DMS153 treated with DMSO at 0.1 percent for 48 hours (cell line): Measurements from ENCODE around the gene NOS1AP.

Source experiments
- DNase-seq: peaks from one replicate; lab custom pipeline; 2025; ENCODE audit not compliant: unreplicated experiment; lab: John Stamatoyannopoulos, UW

Gene NOS1AP

DNA sequence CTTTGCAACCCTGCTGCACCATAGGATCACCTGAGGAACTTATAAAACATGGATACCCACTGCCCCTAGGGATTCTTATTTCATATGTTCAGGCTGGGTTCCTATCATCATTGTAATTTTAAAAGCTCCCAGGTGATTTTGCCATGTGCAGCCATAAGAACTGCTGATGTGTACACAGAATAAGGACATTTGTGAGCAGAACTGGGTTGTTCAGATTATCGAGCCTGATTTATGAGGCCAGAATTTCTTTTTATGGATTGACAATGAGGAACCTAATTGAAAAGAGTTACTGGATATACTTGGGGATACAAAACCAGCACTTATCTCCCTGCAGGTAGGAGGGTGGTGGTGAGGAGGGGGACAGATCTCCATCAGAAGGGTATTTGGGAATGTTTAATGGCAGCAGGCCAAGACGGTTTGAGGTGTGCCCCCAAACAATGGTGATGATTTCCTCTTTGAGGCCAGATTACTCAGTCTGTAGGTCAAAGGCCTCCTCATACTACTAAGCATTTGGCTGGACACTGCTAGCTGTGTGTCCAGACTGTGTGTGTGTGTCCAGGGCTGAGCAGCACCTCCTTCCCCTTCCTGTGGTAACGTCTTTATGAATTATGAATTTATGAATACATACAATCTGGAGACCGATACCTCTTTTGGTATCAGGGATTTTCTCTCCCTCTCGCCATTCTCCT lies 18.9 kb downstream of the NOS1AP start:
- no peak for DNase-seq

DNA sequence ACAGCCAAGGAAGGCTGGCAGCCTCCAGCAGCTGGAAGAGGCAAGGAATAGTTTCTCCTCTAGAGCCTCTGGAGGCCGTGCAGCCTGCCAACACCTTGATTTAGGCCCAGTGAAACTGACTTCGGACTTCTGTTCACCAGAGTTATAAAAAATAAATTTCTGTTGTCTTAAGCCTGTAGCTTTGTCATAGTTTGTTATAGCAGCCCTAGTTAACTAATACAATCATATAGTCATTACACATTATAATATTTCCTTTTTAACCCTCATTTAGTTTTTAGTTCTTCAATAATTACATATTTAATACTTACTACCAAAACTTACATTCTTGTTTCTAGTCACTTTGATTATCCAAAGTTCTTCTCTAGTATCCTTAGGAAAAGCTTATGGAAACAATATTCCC lies 20.3 kb downstream of the NOS1AP start:
- no peak for DNase-seq

DNA sequence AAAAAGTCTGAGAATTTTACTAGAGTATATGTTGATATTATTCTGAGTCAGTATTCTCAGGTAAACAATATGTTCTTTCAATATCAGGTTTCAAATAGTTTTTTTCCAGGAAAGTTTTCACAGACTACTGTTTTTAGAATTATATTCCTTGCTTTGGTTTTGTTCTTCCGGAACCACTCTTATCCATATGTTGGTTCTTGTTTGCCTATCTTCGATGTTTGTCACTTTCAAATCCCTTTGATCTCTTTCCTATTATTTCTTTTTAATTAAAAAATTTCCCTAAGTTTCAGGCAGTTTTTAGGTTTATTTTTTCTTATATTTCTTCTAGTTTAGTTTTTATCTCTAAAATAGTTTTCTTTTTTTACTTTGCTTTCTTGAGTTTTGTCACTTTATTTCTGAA lies 20.9 kb downstream of the NOS1AP start:
- no peak for DNase-seq

DNA sequence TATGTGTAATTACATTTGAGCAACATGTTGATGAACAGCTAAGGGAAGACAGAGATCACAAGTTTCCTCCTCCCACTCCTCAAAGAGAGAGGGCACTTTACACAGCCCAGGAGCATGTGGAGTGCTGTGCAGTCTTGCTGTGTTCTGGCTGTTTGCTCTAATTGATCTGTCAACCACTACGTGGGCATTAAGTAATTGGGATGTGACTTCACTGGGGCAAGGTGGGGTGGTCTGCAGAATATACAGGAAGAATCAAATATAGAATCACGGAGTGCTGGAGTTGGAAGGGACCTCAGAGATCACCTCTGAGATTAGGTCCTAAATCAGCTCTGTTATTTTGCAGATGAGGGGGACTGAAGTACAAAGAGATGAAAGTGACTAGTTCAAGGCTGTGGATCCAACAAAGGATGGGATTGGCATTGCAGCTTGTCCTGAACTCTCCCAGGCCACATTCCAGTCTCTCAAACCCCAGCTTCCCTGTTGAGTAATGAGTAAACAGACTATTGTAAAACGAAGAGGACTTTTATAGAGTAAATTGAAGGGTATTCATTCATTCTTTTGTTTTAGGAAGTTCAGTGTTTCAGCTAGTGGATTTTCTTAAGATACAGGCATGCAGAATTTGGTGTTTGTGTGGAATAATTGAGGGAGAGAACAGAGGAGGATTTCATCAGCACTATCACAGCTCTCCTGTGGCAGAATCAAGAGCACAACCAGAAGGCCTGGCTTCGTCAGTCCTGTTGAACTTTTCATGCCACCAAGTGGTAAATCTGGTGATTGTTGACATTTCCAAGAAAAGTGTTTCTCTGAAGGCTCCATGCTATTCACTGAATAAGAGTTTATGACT lies 22.4 kb downstream of the NOS1AP start:
- DNase-seq: no peak

DNA sequence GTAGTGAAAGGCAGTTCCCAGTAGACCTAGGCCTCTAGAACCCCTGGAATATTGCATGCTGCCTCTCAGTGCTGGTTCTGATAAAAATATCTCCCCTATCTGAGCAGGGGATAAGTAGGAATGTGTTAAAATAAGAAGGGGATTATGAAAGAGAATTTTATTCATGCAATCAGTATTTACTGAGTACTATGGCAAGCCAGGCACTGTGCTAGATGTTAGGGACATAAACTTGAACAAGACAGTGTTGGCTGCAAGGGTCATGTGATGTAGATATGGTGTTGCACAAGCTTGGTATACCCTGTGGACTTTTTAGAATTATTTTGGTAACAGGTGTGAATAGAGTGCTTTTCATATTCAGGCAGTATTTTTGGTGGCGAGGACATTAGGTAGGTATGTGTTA lies 23.6 kb downstream of the NOS1AP start:
- DNase-seq: no peak

DNA sequence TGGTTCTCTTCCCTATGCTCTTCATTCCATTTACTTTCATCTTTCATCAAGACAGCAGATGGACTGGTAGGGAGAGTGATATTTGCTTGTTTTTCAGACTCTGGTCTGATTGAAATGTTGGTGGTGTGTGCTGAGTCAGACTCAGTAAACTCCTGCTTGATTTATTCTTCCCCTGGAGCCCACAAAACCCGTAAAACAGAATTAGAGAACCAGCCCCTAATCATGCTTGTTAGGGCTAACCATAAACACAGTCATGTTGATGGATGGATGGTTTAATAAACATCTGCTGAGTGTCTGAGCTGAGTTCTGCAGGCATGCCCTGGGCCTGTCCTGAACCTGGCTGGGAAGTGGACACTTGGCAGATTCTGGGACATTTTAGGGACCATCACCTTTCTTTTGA lies 24.8 kb downstream of the NOS1AP start:
- no peak for DNase-seq

DNA sequence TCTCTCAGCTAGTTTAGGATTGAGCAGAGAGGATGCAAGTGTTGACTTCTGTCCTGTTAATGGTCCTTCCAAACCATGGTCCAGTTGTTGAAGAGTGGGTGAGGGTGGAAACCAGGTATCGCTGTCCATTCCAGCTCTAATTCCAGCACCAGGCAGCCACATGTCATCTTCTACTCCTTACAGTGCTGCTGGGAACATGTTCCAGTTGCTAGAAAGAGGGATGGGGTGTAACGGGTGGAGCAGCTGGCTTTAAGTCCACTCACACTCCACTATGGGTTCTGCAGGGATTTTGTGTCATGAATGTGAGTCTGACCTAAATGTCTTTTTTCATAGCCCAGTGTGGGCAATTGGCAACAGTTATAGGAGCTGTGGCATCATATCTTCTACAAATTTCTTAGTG lies 25.2 kb downstream of the NOS1AP start:
- DNase-seq: no peak

DNA sequence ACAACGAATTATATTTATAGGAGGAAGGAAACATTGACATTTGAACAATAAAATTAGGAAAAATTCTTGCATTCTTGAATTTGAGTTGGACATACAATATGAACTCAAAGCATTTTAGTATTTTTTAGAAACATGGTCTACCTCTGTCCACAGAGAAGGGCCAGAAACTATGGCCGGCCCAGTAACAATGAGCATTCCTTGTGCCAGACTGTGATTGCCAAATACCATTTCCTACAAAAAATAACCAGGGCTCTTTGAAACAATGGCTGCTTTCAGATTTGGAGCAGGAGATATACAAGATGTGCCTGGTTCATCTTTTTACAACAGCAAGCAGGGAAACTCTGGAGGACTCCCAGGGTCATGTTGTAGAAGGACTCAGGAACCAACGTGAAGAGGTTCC lies 38.4 kb downstream of the NOS1AP start:
- no peak for DNase-seq

DNA sequence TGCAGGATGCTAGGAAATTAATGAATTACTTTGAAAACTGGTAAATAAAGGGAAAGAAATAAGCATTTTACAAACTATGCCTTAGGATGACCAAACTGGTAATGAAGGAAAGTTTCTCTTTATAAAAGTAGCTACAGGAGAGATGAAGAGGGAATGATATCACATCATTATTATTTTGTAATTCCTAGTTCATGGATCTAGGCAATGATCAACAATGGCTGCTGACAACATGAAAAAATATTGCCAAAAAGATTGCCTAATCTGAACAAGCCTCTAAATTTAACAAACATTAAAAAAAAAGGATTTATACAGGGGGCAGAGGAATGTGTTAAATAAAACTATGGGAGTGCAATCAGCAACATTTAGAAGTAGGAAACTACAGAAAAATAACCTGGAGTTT lies 38.9 kb downstream of the NOS1AP start:
- no peak for DNase-seq

DNA sequence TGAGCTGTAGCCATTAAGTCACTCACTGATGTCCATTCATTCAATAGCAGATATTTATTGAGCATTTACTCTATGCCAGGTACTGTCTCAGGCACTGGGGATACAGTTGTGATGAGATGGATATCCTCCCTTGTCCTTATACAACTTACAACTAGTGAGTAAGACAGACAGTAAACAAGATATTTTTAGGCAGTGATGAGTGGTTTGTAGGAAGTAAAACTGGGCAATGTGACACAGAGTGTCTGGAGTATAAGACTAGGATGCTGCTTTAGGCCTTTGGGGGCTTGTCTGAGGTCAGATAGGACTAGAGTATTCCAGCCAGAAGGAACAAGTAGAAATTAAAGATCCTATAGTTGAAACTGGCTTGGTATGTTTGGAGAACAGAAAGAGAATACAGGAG lies 41.4 kb downstream of the NOS1AP start:
- DNase-seq: no peak

DNA sequence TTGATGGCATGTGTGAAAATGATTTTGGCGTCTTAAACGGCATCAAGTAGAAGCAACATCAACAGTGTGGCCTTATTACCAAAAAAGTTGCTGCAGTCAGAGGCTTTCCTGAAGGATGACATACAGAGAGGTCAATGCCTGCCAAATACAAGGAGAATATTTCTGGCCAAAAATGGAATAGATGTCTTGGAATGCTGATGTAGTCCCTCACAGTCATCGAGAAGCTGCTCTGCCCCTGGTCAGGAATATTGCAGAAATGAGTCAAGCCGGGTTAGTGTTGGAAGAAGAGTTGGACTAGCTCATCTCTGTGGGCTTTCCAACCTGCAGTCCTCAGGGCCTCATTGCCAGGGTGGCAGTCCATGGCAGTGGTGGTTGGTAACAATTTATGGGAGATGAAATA lies 42.1 kb downstream of the NOS1AP start:
- no peak for DNase-seq

DNA sequence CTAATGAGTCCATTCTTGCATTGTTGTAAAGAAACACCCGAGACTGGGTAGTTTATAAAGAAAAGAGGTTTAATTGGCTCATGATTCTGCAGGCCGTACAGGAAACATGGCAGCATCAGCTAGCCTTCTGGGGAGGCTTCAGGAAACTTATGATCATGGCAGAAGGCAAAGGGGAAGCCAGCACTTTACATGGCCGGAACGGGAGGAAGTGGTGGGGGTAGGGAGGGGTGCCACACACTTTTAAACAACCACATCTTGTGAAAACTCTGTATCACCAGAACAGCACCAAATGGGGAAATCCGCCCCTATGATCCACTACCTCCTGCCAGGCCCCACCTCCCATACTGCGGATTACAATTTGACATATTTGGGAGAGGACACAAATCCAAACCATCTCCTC lies 43.9 kb downstream of the NOS1AP start:
- DNase-seq: no peak

DNA sequence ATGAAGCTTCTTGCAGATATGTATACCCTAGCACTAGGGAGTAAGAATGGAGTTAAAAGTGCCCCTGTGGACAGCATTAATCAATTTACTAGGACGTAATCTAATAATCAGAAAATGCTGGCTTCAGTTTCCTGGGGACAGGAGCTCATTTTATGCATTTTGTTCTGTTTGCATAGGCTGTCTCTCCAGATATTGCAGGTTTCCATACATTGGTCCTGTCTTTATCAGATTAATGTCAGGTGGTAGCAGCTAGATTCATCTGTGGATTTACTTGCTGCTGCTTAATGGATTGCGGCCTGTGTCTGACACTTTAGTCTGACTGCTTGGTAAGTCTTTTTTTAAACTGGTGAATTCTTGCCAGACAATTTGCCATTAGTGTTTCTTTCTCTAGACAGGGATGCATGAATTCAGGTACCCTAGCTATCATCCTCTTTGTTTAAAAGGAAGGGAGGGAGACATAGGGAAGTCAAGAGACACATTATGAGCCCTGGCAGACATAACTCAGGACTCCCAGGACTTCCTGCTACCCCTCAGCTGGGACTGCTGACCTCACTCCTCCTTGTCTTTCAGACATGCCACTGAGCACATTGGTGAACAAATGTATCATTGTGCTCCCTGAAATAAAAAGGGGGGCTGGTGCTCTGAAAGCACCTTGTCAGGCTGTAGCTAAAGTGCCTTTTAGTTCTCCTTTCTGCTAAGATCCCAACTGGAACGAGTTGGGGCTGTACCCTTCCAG lies 47.7 kb downstream of the NOS1AP start:
- DNase-seq: no peak

DNA sequence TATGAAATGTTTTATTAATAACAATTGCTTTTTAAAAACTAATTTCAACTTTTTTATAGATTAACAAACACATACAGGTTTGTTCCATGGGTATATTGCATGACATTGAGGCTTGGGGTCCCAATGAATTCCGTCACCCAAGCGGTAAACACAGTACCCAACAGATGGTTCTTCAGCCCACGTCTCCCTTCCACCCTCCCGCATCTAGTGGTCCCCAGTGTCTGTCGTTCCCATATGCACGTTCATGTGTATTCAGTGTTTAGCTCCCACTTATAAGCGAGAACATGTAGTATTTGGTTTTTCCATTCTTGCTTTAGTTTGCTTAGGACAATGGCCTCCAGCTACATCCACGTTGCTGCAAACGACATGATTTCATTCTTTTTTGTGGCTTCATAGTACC lies 48.6 kb downstream of the NOS1AP start:
- no peak for DNase-seq

DNA sequence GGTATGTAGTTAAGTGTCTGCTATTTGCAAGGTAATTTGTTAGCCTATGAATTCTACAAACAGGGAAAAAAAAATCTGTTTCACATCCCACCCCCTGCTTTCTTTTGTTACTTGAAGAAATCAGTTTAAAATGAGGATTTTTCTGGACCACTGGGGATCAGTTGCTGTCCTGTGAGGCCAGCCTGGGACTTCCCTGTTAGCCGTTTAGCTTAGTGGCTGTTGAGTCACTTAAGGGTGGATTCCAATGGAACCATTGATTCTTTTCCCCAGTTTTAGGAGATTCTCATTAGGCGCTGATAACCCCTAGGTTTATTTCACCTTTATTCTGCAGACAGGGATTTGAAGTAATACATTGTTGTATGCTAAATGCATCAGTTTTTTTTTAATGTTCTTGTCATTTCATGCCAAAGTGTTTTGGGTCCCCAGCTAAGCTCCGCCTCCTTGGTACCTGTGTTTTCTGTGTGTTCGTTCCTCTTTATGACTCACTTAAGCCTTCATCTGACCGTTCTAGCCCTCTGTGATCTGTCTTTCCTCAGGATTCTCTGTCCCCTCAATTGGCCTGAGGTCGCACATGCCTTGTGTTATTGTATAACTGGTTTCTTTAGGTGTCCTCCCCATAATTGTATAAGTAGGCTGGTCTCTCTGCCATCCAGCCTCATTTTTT lies 59.3 kb downstream of the NOS1AP start:
- DNase-seq: no peak

DNA sequence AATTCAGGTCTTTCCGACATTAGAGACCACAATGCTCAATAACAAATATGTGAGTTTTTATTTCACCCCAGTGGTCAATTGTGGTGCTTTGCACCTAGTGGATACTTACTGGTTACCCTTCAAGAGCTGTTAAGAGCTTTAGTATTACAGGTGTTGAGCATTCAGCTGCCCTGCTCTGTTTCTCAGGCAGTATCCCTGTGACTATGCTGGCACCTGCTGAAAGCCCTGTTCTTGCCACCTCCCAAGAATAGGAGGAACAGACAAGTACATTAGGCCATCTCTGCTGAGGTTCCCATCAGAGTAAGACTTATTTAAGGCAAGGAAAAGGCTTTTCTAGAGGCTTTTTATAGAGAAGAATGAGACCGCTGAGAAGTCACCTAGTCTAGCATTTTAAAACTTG lies 60.8 kb downstream of the NOS1AP start:
- DNase-seq: no peak

DNA sequence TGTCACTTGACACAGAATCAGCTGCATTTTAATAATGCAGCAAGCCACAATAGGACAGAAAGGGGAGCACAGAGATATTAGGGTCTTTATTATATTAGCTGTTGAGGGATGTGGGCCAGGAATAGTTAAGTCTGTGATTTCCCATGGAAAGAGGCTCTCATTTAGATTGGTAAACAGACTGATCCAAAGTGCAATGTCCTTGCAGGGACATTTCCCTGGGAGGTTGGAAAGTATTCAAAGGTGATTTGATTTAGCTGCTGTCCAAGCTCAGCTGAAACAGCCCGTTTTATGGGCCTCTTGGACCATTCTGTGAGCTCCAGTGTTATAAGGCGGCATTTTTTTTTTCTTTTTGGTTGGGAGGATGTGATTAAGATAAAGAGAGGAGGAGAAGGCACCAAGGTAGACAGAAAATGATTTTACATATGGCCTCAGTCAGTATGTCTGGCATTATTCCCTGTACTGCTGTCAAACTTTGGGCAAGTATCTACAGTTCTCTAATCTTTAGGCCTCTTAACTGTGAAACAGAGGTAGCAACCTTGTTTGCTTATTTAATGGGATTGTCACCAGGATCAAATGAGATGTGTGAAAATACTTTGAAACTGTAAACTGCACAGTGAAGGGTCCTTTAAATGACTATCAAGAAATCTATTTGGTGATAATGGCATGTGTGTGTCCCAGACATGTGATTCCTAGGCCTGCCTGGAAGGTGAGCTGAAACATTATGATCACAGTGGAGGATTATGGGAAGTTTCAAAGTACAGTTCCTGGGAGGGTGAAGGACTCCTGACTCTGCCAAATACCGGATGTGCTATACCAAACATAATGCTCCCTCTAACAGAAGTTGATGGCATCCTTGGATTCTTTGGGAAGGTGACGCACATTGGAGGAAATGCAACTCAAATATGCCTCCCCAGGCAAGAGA lies 62.2 kb downstream of the NOS1AP start:
- no peak for DNase-seq

DNA sequence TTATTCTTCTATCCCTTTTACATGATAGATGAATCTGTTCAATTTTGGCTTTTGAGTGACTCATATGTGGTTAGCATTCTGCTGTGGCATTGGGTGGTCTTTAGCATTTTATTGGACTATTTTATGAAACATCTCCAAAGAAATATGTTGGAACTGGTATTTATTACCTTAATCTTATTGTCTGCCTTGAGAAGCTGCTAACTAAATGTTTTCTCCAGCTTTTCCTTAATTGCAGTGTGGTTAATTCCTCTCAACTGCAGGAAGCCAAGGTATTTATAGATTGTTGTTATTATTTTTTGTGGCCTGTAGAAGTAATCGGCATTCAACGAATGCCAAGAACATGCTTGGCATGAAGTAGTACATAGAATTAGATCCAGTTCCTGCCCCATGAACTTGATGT lies 64.1 kb downstream of the NOS1AP start:
- no peak for DNase-seq

DNA sequence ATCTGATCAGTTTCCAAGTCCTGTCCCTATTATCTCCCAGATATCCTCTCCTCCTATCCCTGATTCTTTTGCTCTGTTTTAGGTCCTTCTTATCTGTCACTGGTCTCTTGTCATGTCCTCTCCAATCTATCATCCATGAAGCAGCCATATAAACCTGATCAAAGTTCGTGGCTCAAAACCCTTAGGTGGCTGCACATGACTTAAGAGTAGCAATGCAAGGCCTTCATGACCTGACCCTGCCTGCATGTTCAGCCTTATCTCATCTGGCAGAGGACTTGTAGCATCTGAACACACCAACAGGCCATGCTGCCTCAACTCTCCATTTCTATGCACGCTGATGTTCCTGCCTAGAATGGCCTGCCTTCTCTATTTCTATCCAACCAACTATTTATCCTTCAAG lies 65.2 kb downstream of the NOS1AP start:
- DNase-seq: no peak

DNA sequence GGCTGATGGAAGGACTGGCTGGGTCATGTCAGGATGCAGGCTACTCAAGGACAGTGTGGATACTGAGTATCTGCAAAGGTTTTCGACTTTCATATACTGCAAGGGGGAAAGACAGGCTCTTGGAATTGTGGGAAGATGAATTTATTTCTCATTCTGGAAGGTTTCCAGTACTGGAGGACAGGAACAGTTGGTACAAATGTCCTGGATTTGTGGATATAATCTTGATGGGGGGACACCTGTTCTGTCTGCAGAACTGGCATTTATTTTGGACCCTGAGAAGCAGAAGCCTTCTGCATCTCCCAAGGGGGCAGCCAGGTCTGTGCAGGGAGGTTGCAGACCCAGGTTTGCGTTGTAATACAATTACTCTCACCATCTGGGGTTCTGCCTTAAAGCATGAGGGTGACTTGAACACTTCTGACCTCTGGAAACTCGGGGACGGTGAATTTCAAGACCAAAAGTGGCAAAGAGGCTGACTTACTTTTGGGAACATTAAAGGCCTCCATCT lies 65.8 kb downstream of the NOS1AP start:
- no peak for DNase-seq
